Subcutaneous adipose tissue (tissue), 4 donors: ENCODE data around the gene PRDM16. TPM values are rescaled to one million over a fixed set of nuclear protein-coding genes. Genes with fewer than 3 reads are reported as not detected.

ENCODE experiments used
- total RNA-seq, 4 donors: library from RNA; depleted of rRNA; stranded (reverse); fragments of >200 nt; gene quantifications; one replicate each; pipeline ENCODE4 v1.1.0, GENCODE V29; 2016
- TF ChIP-seq, protein P1 (sequence below): fragments of 450-650 bp; IDR thresholded peaks from one replicate; pipeline ENCODE4 v1.5.1; 2016; ENCODE audit warnings: low read depth, mild to moderate bottlenecking, control low read depth, antibody characterized with exemption, moderate library complexity

The PRDM16 gene
- total RNA-seq, 4 donors from 2014 or later: 0.82 to 1.7 (median 1.1) TPM

DNA sequence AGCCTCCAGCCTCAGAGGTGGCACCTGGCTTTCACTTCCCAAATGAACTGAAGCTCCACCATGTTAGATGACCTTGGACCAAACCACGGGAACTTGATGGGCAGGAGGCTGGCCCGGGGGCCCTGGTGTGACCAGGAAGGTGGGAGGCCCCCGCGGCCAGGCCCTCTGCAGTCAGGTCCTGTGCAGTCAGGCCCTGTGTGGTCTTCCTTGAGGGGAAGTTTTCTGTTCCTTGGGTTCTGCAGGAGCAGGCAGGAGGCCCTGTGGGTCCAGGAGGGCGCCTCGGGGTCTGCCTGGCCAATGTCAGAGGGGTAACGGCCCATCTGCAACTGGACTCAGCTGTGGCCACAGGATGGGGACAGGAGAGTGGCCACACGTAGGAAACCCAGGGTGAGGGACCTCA, 13.0 kb downstream of the PRDM16 start:
- TF ChIP-seq, protein P1, sequence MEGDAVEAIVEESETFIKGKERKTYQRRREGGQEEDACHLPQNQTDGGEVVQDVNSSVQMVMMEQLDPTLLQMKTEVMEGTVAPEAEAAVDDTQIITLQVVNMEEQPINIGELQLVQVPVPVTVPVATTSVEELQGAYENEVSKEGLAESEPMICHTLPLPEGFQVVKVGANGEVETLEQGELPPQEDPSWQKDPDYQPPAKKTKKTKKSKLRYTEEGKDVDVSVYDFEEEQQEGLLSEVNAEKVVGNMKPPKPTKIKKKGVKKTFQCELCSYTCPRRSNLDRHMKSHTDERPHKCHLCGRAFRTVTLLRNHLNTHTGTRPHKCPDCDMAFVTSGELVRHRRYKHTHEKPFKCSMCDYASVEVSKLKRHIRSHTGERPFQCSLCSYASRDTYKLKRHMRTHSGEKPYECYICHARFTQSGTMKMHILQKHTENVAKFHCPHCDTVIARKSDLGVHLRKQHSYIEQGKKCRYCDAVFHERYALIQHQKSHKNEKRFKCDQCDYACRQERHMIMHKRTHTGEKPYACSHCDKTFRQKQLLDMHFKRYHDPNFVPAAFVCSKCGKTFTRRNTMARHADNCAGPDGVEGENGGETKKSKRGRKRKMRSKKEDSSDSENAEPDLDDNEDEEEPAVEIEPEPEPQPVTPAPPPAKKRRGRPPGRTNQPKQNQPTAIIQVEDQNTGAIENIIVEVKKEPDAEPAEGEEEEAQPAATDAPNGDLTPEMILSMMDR: no peak

- TF ChIP-seq, protein P1: no peak
Measured at GRCh38 chr1:3082571-3083516, 13.8 kb downstream of the PRDM16 start.

GRCh38 chr1:3084154-3084553, 15.2 kb downstream of the PRDM16 start:
- TF ChIP-seq, protein P1: no peak

GRCh38 chr1:3084726-3085125, 15.7 kb downstream of the PRDM16 start:
- TF ChIP-seq, protein P1: no peak

DNA sequence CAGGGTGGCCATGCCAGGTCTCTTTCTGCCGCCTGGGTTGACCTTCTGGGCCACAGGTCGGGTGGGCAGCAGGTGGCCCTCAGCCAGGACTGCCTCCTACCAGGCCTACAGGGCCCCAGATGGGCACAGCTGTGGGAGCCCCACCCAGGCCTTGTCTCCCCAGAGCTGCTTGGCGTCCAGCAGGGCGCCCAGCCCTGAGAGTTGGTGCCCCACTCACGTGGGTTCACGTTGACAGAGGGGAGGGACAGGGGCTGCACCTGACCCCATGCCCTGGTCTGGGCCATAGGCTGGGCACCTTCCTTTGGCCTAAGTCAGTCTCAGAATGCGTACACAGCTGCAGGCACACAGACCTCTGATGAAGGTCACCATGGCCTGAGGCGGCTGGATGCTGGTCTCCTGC, 16.7 kb downstream of the PRDM16 start:
- TF ChIP-seq, protein P1: no peak

DNA sequence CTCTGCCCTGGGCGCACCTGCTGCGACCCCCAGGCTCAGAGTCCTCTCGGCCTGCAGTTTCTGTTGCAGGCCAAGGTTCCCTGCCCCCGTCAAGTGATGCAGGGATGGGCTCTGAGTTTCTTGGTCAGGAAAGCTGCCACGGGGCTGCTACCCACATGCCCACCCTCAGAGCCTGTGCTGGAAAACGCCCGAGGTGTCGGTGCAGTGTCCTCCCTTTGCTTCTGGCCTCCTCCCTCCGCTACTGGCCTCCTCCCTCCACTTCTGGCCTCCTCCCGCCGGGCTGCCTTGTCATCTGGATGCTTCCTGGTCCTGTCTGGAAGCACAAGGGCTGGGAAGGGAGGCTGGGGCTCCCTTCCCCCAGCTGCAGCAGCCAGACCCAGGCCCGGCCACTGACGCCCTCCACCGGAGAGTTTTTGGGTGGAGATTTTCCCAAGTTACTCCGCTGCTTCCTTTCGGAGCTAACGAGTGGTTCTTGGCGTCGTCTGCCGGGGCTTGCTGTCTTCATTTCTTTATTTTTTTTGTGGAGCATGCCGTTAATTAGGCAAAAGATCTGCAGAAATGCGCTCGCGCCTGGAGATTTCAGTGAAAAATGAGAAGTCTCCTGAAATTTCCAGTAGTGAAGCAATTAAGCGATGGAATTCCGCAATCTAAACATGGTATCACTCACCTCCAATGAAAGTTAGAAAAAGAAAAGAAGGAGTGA, 17.4 kb downstream of the PRDM16 start:
- TF ChIP-seq, protein P1: no peak

GRCh38 chr1:3087049-3087448, 18.0 kb downstream of the PRDM16 start:
- TF ChIP-seq, protein P1: no peak
